ENCODE results near the gene TMEM255B.
"Not testable (repeated sequence)": the region's sequence is repeated elsewhere in the genome, so short reads cannot be mapped to it uniquely, and the experiment has no call there.

Gene TMEM255B

GRCh38 chr13:113734099-113734825 is 24.8 kb upstream of the TMEM255B start:
- no peak for DNase-seq (ENCODE audit: low read depth in 2 of 2)

DNA sequence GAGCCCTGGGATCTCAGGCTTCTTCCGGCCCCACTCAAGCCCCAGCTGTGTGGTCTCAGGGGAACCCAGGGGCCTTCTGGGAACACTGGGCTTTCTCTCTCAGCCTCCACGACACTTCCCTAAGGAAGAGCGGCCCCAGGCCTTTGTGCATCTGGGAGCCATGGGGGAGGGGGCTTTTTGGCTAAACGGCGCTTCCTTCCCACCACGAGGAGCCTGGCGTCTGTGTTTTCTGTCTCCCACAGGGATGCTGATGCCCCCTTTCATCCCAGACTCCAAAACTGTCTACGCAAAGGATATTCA is 24.2 kb upstream of the TMEM255B start:
- DNase-seq (ENCODE audit: low read depth in 2 of 2) = no peak

DNA sequence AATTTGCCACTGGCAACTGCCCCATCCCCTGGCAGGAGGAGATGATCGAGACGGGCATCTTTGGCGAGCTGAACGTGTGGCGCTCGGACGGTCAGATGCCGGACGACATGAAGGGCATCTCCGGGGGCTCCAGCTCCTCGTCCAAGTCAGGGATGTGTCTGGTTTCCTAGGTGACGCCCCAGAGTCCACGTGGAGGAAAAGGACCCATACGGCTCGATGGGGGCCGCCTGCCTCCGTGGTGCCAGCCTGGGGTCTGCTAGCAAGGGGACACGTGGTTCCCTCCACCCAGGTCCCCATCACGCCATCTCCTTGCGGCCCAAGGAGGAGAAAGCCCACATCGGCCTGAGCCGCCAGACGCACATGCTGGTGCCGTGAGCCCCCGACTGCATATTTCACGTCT is 23.8 kb upstream of the TMEM255B start:
- no peak for DNase-seq (ENCODE audit: low read depth in 2 of 2)

DNA sequence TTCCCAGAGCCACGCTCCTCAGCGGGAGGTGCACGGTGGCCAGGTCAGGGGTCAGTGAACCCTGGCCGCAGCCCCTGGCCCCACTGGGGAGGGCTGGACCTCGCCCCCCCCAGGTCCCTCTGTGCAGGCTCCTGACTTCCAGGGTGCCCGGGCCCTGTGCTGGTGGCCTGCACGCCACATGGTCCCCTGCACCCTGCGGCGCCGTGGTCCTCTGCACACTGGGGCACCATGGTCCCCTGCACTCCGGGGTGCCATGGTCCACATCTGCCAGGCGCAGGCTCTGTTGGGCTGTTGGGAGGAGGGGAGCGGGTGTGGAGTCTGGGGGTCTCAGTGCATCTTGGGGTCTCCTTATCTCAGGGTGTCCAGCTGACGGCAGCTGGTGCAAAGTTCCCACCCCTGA is 23.3 kb upstream of the TMEM255B start:
- no peak for DNase-seq (ENCODE audit: low read depth in 2 of 2)

GRCh38 chr13:113736258-113736731 is 22.7 kb upstream of the TMEM255B start:
- DNase-seq (ENCODE audit: low read depth in 2 of 2) = no peak

DNA sequence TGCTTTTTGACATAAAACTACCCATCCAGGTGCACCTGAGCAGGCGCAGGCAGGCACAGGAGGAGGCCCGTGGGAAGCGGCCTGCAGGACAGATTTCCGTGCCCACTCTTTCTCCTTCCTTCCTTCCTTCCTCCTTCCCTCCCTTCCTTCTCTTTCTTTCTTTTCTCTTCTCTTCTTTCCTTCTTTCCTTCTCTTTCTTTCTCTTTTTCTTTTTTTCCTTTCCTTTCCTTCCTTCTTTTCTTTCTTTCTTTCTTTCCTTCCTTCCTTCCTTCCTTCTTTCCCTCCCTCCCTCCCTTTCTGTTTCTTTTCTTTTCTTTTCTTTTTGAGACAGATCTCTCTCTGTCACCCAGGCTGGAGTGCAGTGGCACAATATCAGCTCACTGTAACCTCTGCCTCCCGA is 21.2 kb upstream of the TMEM255B start:
- no peak for DNase-seq (ENCODE audit: low read depth in 2 of 2)

DNA sequence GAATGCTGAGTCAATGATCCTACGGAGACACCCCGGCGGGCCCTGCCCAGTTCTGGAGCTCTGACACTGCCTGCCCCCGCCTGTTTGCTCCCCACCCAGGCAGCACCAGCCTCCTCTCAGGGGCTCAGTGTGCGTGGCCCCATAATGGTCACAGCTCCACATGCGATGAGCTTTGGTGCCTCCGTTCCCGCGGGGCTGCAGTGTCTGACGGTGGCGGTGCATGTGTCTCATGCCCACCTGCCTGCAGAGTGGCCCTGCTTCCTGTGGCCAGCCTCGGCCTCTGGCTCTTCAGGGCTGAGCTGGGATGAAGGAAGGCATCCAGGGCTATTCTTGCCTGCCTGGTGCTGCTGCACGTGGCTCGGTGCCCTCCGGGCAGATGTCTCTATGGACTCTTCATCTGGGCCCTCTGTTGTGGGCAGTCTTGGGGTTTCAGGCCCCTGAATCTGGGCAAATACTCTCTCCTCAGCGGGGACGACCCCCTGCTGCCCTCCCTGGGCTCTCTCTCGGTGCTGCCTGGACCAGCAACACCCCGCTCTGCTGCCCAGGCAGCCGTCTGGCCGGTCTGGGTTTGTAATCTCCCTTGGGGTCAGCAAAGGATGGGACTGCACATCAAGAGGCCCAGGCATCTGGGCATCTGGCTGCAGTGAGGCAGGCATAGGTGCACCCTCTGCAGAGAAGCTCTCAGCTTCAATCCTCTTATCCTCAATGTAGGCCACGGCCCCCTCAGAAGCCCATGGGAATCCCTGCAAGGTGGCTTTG is 19.3 kb upstream of the TMEM255B start:
- no peak for DNase-seq (ENCODE audit: low read depth in 2 of 2)

GRCh38 chr13:113740286-113740556 is 18.8 kb upstream of the TMEM255B start:
- no peak for DNase-seq (ENCODE audit: low read depth in 2 of 2)

DNA sequence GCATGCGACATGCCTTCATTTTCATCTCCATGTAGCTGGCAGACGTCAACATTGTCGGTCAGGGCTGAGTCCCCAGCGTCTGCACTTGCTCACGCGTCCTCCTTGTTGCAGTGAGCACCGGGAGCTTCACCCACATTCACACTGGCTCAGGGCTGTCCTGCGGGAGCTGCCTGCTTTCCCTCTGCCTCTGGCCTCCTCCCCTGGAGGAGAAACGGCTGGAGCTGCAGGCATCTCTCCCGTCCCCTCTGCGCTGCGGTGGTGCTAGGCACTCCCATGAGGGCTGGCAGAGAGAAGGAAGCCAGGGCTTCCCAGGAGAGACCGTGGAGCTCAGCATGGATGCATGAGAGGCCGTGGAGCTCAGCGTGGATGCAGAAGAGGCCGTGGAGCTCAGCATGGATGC is 18.4 kb upstream of the TMEM255B start:
- no peak for DNase-seq (ENCODE audit: low read depth in 2 of 2)

GRCh38 chr13:113741191-113741668 is 17.8 kb upstream of the TMEM255B start:
- DNase-seq (ENCODE audit: low read depth in 2 of 2) = no peak

GRCh38 chr13:113742000-113742441 is 17.0 kb upstream of the TMEM255B start:
- no peak for DNase-seq (ENCODE audit: low read depth in 2 of 2)

DNA sequence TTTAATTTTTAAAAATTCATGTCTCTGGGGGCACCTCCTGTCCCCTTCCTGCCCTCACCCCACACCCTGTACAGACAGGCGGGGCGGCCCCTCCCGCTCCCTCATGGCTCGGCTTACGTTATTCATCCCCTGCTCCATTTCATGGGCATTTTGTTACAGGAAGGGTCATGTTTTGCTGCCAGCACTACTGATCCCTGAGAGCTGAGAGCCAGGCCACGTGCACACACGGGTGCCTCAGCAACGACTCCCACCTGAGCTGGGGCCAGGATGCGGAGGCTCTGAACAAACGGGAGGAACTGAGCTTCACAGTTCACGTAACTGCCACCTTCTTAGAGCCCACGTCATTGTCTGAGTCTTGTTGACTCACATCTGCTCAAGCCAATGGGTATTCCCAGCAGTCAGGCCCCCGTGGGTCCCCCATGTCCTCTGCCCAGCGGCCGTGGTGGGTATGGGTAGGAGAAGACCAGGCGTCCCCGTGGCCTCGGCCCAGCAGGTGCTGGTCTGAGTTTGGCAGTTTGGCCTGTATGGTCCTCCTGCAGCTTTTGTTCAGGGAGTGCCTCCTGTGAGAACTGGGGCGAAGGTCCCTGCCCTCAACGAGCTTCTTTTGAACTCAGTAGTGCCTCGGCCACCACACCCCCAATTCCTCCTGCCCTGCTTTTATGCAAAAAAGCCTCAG is 16.4 kb upstream of the TMEM255B start:
- no peak for DNase-seq (ENCODE audit: low read depth in 2 of 2)

DNA sequence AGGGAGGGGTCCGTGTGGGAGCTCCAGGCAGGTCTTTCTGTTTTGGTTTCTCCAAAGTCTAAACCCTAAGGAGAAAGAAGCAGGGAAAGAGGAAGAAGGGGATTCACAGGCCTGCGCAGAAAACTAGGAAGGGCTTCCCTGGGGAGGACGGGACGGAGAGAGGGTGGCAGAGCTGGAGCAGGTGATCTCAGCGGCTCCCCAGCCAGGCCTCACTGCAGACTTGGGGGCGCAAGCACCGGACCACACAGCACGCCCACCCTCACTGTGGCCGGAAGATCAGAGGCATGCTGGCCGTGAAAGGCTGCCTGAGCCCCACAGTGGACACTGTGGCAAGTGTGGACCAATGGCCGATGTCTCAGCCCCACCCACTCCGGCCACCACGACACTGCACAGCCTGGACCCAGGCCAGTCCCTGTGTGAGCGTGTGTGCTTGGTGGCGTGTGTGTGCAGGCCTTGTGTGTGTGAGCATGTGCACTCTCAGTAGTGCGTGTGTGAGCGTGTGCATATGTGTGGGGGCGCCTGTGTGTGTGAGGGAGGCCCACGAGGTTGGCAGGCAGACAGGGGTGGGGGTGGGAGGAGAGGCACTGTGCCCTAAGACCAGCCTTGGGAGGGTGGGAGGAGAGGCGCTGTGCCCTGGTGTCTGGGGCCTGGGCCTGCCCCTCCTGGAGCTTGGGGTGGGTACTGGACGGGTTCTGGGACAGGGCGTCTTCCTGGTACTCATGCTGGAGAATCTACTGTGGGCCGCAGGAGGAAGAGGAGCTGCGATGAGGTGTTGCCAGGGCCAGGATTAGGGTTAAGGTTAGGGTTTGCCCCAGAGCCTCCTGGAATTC is 15.4 kb upstream of the TMEM255B start:
- DNase-seq (ENCODE audit: low read depth in 2 of 2) = no peak

DNA sequence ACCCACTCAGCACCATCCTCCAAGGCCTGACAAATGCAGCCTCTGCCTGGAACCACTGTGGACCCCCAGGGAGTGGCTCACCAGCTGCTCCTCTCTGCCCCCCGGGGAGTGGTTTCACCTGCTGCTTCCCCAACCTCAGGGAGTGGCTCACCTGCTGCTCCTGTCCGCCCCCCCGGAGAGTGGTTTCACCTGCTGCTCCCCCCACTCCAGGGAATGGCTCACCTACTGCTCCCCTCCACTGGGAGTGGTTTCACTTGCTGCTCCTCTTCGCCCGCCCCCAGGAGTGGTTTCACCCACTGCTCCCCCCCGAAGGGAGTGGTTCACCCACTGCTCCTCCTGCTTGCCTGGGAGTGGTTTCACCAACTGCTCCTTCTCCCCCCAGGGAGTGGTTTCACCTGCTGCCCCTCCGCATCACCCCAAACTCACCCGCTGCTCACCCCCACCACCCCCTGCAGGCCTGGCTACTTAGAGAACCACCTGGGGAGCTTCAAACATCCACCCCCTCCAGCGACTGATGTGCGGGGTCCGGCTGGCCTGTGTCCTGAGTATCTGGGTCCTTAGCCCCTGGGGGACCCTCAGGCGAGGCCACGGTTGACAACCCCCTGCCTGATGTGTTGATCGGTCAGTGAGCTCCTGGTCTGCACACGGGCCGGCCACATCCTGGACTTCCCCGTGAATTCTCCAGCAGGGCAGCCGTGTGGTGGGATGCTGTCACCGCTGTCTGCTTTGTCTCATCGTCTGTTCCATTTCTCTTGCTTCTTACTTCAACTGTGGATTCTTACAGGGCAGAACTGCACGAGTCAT is 14.6 kb upstream of the TMEM255B start:
- no peak for DNase-seq (ENCODE audit: low read depth in 2 of 2)

GRCh38 chr13:113745059-113745458 is 14.0 kb upstream of the TMEM255B start:
- no peak for DNase-seq (ENCODE audit: low read depth in 2 of 2)

DNA sequence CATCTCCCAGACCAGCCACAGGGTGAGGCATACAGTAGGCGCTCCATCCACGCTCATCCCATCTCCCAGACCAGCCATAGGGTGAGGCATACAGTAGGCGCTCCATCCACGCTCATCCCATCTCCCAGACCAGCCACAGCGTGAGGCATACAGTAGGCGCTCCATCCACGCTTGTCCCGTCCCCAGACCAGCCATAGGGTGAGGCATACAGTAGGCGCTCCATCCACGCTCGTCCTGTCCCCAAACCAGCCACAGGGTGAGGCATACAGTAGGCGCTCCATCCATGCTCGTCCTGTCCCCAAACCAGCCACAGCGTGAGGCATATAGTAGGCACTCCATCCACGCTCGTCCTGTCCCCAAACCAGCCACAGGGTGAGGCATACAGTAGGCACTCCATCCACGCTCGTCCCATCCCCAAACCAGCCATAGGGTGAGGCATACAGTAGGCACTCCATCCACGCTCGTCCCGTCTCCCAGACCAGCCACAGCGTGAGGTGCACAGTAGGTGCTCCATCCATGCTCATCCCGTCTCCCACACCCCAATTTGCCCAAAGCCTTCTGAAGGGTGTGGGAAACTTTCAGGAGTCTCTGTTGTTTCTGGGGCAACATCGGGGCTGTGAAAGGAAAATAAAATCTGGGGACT is 13.4 kb upstream of the TMEM255B start:
- not testable (repeated sequence) for DNase-seq (ENCODE audit: low read depth in 2 of 2)

DNA sequence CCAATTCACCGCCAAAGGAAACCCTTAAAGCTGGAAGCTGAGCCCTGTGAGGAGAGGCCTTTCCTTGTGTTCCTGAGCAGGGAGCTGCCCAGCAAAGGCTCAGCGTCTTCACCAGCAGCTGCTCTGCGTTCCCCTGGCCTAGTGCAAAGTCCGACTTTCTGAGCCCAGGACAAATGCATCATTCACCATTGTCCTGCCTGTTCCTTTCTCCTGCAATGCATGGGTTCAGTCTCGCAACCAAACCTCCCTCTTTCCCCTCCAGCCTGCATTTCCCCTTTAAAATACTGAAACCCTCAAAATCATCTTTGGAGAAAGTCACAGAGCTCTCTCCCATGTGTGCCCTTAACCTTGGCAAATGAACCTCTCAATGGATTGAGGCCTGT is 12.9 kb upstream of the TMEM255B start:
- DNase-seq (ENCODE audit: low read depth in 2 of 2) = no peak

DNA sequence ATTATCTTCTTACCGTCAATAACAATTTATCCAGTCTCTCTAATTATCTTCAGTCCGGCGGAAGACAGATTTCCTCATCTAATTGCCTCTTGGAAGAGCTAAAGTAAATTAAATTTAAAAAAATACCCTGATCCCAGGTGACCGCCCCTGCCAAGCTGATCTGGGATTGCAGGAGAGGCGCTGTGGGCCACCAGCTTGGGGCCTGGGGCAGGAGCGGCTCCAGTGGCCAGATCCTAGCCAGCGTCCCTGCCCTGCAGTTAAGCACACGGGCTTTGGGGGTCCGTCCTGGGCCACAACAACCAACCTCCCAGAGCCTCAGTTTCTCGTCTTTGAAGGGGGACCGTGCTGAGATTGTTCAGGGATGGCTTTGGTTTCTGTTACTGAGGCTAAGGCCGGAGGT is 12.4 kb upstream of the TMEM255B start:
- DNase-seq (ENCODE audit: low read depth in 2 of 2) = no peak

DNA sequence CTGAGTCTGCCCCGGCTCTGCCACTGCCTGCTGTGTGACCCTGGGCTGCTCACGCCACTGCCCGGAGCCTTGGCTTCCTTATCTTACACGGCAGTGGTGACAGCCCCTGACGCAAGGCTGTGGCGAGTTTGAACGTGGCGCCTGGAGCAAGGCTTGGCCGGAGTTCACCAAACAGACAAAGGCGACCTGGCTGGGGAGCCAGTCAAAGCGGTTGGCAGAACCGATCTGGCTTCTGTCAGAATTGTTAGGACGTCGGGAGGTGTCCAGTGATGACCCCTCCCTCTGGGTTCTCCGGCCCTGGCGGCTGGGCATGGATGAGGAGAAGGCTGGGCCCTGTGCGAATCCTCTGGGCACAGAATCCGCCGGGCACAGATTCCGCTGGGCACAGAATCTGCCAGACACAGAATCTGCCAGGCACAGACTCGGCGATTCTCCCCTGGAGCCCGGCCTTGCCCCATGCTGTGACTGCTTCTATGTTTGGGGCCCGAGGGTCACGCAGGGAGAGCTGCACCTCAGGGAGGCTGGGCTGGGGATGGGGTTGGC is 11.7 kb upstream of the TMEM255B start:
- no peak for DNase-seq (ENCODE audit: low read depth in 2 of 2)

GRCh38 chr13:113748101-113748861 is 10.7 kb upstream of the TMEM255B start:
- no peak for DNase-seq (ENCODE audit: low read depth in 2 of 2)
